ENCODE measurements around the gene PHF1. TPM values are rescaled to one million over a fixed set of nuclear protein-coding genes. Genes with fewer than 3 reads are reported as not detected.
"Not testable (repeated sequence)": the region's sequence is repeated elsewhere in the genome, so short reads cannot be mapped to it uniquely, and the experiment has no call there.

Gene PHF1
- total RNA-seq, result 10 to 100 TPM; 28.5 to 68.0 (median 47.2) TPM
- 100 to 1,000 TPM; 143 to 192 TPM for polyA plus RNA-seq

GRCh38 chr6:33410711-33411631, at the start of gene PHF1:
Gene PHF1, plus strand, starts transcription at chr6:33411014. Its CDS starts 1,250 bp downstream, at chr6:33412264.
- TF ChIP-seq CTCF (IDR thresholded peaks at IDR 0.05), result no peak
- no peaks in the 10 kb centered on the region for H3K27me3 ChIP-seq

GRCh38 chr6:33363486-33363885, 47.3 kb upstream of the PHF1 start:
- FAIRE-seq, result not testable (repeated sequence)

More at GRCh38 chr6:33410711-33411631, at the start of gene PHF1:
- intact Hi-C loops (cut with DNase I), result no loop called here
- DNase-seq, result peak in 4 of 6 donors; percentile 78 to 91 (median 82)
- FAIRE-seq, result no peak
- H3K4me1 ChIP-seq, result peaks cover 0 to 12% (median 4%) of the 10 kb centered on the region in 3 donors
- H3K36me3 ChIP-seq, result peaks cover 0 to 13% (median 7%) of the 10 kb centered on the region in 3 donors
- no peaks in the 10 kb centered on the region for H3K9me3 ChIP-seq
- 1 to 2% methylated on average over 31 to 61 of the region's 67 CpGs for WGBS, 2 donors
- peak within 1 kb of the TSS; percentile 66 to 99 (median 84) for H3K4me3 ChIP-seq
- ATAC-seq, result peak; percentile 74 to 81 (median 78)
- H3K27ac ChIP-seq, result peak within 1 kb of the TSS; percentile 88 to 93 (median 89)

GRCh38 chr6:33364475-33365205, 46.2 kb upstream of the PHF1 start:
- WGBS, 2 donors, result 37 to 41% methylated on average over 7 of the region's 8 CpGs
- ATAC-seq, result peak in 2 of 4 donors; percentile 38 to 46

More at GRCh38 chr6:33363486-33363885, 47.3 kb upstream of the PHF1 start:
- DNase-seq; H3K9me3 ChIP-seq; H3K4me1 ChIP-seq; H3K36me3 ChIP-seq; H3K4me3 ChIP-seq; intact Hi-C loops (cut with DNase I); ATAC-seq; H3K27me3 ChIP-seq; H3K27ac ChIP-seq: not testable (repeated sequence)
- WGBS, 2 donors, result 81 to 82% methylated on average over 12 of the region's 12 CpGs

GRCh38 chr6:33365206-33365971, 45.4 kb upstream of the PHF1 start:
- FAIRE-seq; H3K4me3 ChIP-seq; H3K36me3 ChIP-seq; H3K27me3 ChIP-seq; intact Hi-C loops (cut with DNase I); ATAC-seq; H3K4me1 ChIP-seq; H3K27ac ChIP-seq; H3K9me3 ChIP-seq: not testable (repeated sequence)
- 81 to 83% methylated on average over 9 to 10 of the region's 10 CpGs for WGBS, 2 donors
- DNase-seq, result peak in 1 of 6 donors; percentile 45

More at GRCh38 chr6:33364475-33365205, 46.2 kb upstream of the PHF1 start:
- H3K27me3 ChIP-seq; H3K9me3 ChIP-seq; H3K27ac ChIP-seq; H3K4me1 ChIP-seq; intact Hi-C loops (cut with DNase I); H3K4me3 ChIP-seq; FAIRE-seq; H3K36me3 ChIP-seq; DNase-seq: not testable (repeated sequence)

- Histone ChIP-seq H3K4me3 (no peak overlapping the region), H3K27me3 (no peaks in the 10 kb centered on the region), H3K9me3 (no peaks in the 10 kb centered on the region), H3K36me3 (no peaks in the 10 kb centered on the region), H3K27ac (no peak overlapping the region), H3K4me1 (no peaks in the 10 kb centered on the region)
- ATAC-seq (no peak), FAIRE-seq (no peak), DNase-seq (no peak)
- 69 to 72% methylated on average over 8 of the region's 8 CpGs for WGBS, 2 donors
- intact Hi-C loops (cut with DNase I), result no loop called here
- TF ChIP-seq CTCF (IDR thresholded peaks at IDR 0.05), result no peak
Observed at GRCh38 chr6:33367009-33367714, 43.7 kb upstream of the PHF1 start.

GRCh38 chr6:33367715-33368025, 43.1 kb upstream of the PHF1 start:
- FAIRE-seq; H3K9me3 ChIP-seq; H3K27me3 ChIP-seq; DNase-seq; H3K27ac ChIP-seq; H3K4me1 ChIP-seq; H3K4me3 ChIP-seq; H3K36me3 ChIP-seq; ATAC-seq; intact Hi-C loops (cut with DNase I): not testable (repeated sequence)
- WGBS, 2 donors, result 82 to 87% methylated on average over 5 of the region's 5 CpGs

- ATAC-seq; H3K4me3 ChIP-seq; H3K36me3 ChIP-seq; FAIRE-seq; H3K27me3 ChIP-seq; intact Hi-C loops (cut with DNase I); H3K4me1 ChIP-seq; H3K9me3 ChIP-seq; H3K27ac ChIP-seq; DNase-seq: not testable (repeated sequence)
- 83 to 88% methylated on average over 8 of the region's 8 CpGs for WGBS, 2 donors
Observed at GRCh38 chr6:33371901-33372300, 38.9 kb upstream of the PHF1 start.
